Activated gamma-delta T cell treated with anti-CD3 and anti-CD28 coated beads, Interleukin-2, amount 50 U/mL, for 16 hours (primary cell): Measurements from ENCODE around the gene MCF2L2.
"Not testable (repeated sequence)": the region's sequence is repeated elsewhere in the genome, so short reads cannot be mapped to it uniquely, and the experiment has no call there.

Source experiments
- DNase-seq: peaks from one replicate; pipeline ENCODE4 v3.0.0-alpha.2; 2020; ENCODE audit warnings: low read depth

MCF2L2 gene

DNA sequence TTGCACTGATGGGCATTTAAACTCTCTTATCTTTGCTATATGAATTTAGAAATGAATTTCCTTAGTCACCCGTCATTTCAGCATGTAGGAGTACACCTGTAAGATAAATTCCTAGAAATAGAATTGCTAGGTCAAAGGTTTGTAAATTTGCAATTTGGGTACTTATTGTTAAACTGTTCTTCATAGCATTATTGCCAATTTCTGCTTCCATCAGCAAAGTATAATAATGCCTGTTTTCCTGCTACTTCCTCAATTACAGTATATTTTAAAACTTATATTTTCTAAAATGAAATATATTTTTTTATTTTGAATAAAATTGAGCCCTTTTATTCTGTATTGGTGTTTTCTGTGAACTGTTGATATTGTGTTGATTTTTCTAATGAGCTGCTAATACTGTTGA lies 16.3 kb upstream of the MCF2L2 start:
- DNase-seq: no peak

DNA sequence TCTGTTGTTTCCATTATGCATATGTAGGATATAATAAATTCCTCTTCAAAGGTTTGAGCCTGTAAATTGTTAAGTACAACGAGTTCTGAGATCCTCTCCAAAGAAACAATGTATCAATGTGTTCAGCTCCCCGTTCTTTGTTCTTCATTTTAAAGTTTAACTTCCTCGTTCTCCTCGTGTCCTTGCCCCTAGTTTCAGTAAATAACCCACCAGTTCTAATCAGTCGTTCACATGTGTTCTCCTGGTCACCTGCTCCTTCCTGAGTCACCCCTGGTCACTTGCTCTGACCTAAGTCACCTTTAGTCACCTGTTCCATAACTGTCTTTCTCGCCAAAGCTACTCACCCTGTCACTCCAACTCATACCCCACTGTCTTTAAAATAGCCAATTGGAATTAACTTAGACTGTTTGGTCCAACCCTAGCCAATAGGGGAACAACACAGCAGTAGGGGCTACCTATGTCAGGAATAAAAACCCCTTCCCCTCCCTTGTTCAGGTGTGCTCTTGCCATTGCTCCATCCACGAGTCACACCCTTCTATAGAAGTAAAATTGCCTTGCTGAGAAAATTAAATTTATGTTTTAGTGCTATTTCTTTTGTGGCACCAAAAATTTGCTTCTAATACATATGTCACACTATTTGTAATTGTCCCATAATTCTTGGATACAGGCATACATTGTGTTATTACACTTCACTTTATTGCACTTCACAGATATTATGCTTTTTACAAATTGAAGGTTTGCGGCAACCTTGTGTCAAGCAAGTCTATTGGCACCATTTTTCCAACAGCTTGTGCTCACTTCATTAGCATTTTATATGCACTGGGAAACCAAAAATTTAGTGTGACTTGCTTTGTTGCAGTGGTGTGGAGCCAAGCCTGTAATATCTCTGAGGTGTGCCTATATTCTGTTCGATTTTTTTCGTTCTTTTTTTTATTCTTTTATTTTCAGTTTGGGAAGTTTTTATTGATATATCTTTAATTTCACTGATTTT lies 15.3 kb upstream of the MCF2L2 start:
- DNase-seq: no peak

DNA sequence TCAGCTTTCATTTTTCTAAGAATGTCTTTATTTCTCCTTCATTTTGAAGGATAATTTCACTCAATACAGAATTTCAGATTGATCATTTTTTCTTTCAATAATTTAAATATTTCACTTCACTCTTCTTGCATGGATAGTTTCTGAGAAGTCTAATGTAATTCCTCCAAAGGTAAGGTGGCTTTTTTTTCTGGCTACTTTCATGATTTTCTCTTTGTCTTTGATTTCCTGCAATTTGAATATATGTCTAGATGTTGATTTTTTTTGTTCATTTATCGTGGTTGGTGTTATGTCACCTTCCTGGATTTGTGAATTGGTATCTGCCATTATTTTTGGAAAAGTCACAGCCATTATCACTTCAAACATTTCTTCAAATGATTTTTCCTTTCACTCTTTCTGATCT lies 14.6 kb upstream of the MCF2L2 start:
- no peak for DNase-seq

DNA sequence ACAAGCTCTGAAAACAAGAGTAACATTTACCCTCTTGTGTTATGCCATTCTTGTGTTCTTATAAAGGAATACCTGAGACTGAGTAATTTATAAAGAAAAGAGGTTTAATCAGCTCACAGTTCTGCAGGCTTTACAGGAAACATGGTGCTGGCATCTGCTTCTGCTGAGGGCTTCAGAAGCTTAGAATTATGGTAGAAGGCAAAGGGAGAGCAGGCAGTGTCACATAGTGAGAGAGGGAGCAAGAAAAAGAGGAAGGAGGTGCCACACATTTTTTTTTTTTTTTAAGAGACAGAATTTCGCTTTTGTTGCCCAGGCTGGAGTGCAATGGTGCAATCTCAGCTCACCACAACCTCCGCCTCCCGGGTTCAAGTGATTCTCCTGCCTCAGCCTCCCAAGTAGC lies 12.1 kb upstream of the MCF2L2 start:
- DNase-seq: not testable (repeated sequence)

DNA sequence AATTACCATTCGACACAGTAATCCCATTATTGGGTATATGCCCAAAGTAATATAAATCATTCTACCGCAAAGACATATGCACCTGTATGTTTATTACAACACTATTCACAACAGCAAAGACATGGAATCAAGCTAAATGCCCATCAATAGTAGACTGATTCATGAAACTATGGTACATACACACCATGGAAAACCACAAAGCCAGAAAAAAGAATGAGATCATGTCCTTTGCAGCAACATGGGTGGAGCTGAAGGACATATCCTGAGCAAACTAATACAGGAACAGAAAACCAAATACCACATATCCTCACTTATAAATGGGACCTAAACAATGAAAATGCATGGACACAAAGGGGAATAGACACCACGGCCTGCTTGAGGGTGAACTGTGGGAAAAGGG lies 11.1 kb upstream of the MCF2L2 start:
- no peak for DNase-seq

DNA sequence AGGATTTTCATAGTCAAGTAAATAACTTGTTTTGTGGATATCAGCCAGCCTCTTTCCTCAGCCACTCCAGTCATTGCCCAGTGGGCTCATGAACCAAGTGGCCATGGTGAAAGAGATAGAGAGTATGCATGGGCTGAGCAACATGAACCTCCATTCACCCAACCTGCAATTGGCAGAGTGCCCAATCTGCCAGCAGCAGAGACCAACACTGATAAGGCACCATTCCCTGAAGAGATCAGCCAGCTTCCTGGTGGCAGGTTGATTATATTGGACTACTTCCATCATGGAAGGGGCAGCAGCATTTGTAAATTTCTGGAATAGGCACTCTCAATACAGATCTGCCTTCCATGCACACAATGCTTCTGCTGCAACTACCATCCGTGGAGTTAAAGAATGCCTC lies 10.3 kb upstream of the MCF2L2 start:
- no peak for DNase-seq

DNA sequence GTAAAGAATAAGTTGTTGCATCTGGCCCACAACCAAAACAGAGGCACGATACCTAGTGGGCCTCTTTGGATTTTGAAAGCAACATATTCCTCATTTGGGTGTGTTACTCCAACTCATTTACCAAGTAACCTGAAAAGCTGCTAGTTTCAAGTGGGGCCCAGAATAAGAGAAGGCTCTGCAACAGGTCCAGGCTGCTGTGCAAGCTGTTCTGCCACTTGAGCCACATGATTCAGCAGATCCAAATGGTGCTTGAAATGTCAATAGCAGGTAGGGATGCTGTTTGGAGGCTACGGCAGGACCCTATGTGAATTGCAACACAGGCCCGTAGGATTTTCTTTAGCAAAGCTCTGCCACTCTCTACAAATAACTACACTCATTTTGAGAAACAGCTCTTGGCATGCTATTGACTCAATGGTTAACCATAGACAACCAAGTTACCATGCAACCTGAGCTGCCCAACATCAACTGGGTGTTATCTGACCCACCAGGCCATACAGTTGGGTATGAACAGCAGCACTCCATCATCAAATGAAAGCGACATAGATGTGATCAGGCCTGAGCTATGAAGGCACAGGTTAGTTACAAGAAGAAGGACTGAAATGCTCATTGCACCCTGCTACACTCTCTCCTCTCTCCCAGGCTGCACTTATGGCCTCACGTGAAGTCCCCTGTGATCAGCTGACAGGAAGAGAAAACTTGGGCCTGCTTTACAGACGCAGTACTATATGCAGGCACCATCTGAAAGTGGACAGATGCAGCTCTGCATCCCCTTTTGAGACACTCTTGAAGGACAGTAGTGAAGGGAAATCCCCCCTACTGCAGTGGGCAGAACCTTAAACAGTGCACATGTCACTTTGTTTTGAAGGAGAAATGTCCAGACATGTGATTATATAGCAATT lies 9.5 kb upstream of the MCF2L2 start:
- DNase-seq: no peak

DNA sequence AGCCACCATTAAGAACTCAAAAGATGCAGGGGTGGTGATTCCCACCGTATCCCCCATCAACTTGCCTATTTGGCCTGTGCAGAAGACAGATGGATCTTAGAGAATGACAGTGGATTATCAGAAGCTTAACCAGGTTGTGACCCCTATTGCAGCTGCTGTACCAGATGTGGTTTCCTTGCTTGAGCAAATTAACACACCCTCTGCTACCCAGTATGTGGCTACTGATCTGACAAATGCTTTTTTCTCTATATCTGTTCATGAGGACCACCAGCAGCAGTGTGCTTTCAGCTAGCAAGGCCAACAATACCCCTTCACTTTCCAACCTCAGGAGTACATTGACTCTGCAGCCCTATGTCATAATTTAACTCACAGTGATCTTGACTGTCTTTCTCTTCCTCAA lies 8.6 kb upstream of the MCF2L2 start:
- no peak for DNase-seq

DNA sequence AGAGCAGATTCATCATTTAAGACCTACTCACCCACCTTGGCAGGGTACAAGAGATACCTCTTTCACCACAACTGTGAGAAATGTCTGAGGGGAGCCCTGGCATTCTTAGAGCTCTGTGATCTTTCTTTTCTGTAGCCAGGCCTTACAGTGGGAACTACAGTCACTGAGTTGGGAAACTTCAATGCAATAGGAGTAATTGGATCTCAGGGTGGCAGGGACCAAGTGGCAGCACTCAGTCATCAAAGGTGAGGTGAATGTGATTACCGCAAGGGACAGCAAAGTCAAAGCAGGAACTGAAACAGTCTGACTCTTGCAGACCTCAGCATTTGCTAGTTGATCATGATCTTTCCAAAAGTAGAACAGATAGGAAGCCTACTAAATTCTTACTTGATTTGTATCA lies 7.2 kb upstream of the MCF2L2 start:
- DNase-seq: no peak

DNA sequence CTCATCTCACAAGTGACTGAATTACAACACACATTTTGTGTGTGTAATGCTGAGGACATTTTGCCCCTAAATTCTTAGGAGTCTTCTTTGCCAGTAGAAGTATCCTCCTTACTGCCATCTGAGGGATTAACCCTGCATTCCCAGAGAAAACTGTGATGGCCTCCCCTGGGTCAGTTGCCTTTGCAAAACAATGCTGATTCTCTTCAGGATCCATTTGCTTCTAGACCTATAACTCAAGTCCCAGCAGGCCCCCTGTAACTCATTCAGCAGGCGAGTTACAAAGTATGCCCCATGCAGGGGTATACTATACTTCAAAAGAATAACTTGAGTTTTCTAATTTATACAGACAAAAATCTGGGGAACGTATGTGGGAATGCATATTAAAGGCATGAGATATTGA lies 6.6 kb upstream of the MCF2L2 start:
- DNase-seq: no peak

DNA sequence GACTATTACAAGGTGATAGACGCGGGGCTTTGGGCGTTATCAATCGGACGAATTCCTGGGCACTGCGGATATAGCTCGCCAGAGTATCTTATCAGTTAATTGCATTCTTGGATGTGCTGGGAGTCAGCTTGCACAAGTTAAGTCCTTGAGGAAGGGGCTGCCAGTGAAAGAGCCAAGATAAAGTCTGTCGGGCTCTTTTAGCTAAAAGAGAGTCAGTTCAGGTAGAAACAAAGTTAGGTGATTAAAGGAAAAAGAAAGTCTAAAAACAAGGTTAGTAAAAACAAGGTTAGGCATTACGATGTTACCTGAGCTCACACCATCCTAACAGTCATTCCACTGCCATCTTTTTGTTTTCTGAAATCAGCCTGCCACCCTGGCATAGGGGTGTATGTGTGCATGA lies 6.1 kb upstream of the MCF2L2 start:
- no peak for DNase-seq

DNA sequence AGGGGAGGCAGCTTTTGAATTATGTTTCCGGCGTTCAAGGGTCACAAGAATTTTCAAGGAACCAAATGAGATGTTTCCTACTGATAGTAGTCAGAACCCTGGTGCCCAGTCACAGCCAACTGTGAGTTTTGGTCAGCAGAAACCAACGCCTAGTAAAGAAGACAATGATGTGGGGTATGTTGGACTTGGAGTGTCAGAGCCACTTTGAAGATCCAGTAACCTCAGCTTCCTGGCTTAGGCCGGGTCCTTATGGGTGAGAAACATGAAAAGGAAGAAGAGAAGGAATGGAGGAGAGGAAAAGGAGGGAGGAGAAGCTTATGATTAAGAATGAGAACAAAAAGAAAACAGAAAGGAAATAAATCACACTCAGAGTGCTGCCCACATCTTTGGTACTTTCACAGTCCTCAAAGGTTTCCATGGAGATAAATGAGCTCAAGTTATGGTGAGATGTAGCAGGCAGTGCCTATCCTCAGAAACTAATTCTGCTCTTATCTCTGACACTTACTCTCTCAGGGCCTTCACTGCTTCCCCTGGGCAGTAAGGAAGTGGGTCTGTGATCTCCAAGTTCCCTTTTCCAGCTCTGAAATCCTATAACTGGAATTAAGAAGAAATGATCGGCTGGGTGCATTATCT lies 2.0 kb upstream of the MCF2L2 start:
- DNase-seq: no peak

DNA sequence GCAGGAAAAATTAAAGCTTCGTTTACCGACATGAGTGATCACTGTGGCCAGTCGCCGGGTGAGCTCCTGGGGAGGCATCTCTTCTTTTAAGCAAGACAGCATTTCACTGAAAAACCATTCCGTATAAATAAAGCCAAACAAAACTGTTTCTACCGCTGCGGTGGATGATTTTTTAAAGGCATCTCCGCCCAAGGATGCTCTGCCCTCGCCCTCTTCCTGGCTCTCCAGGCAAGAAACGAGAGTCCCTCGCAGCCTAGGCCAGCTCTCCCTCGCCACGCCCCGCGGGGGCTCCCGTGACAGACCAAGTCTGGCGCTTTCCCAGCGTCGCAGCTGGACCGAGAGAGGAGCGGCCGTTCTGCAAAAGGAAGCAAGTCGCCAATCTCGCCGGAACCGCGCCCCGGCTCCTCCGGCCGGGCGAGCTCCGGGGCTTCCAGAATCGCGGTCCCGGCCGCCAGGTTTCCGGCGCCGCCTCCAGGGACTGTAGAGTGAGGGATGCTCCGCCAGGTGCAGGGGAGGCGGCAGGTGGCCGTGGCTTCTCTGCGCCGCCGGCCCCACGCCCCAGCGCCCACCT lies 458 bp downstream of the MCF2L2 start:
- DNase-seq: peak; percentile 3

DNA sequence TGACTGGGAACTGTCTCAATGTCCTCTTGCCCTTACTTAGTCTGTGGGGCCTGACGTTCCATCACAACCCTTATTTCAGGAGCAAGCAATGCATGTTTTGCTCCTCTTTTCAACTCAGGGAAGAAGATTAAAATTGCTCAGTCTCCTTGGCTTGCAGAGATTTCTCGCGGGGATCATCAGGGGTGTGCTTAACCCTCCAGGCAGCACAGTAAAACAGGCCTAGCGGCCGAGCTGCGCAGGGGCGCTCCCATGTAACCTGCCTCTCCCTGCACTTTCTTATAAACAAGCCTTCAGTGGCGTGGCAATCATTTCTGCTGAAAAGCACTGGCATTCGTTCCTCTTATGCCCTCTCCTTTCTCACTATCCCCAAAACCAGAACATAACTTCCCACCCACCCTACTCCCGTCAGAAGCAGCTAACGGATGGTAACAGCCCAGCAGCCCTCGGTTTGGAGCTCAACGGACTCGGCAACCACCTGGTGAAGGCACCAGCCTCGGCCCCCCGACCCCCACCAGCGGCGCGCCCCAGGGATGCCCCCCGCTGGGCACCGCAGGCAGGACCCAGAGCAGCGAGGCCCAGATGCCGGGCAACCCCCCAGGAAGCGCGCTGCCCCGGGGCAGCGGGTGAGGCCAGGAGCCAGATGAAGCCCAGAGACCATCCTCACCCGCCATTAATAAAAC lies 1.1 kb downstream of the MCF2L2 start:
- no peak for DNase-seq

DNA sequence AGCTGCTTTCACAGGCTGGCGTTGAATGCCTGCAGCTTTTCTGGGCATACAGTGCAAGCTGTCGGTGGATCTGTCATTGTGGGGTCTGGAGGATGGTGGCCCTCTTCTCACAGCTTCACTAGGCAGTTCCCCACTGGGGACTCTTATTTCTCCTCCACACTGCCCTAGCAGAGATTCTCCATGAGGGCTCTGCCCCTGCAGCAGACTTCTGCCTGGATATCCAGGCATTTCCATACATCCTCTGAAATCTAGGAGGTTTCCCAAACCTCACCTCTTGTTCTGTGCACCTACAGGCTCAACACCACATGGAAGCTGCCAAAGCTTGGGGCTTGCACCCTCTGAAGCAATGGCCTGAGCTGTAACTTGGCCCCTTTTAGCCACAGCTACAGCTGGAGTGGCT lies 9.6 kb downstream of the MCF2L2 start:
- not testable (repeated sequence) for DNase-seq

DNA sequence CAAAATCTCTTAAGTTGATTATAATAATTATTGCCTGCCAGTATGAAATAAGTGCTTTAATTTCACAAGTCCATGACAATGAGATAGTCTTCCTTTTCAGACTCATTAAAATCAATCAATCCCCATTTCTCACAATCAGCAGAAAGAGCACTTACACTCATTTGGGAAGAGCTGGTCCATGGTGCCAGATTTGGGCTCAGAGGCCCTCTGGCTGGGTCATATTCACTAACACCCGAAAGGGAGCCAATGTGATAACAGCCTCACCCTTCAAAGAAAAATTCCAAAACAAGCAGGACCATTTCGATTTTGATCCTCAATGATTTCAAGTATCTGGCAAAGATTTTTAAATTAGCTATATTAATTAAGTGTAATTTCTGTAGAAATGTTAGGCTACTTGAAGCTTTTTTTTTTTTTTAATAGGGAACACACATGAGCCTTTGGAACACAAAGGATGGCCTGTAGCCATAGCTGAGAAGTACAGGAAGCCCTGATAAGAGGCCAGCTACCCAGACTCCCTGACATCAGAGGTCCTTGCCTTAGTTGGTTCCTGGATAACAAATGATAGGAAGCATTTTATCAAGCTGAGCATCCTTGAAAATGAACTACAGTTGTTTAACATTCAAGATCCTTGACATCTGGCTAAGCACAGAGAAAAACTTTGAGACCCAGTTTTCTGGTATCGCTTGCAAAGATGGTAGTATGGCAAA lies 17.1 kb downstream of the MCF2L2 start:
- no peak for DNase-seq

DNA sequence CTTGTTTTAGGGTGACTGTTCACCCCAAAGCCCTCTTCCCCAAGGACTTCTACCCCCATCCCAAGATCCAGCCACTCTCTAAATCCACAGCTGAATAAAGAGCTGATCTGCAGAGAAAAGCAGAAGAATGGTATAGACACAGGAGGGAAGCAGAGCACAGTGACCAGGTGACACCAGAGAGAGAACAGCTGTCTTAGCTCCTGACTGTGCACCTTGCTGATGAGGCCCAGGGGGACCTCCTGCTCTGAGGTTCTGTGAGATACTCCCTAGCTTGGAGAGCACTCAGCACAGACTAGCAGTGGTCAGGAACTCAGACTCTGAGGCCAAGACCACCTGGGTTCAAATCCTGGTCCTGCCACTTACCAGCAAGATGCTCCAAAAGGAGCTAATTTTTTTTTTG lies 17.7 kb downstream of the MCF2L2 start:
- DNase-seq: no peak

DNA sequence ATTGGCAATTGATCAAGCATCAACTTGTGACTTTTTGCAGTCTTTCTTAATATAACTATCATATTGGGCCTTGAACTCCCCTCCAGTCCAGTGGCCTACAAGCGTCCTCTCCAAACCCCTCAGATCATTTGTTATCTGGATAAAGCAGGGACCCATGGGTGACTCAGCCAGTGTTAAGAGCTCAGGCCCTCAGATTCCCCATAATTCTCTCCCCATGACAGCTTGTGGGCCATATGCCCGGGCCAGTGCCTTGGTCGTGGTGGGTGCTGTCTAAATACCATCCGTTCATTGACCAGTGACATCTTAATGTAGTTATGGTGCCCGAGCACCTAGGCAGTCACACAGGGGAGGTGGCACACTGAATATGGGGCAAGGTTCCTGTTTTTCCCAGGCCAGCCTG lies 18.1 kb downstream of the MCF2L2 start:
- DNase-seq: no peak

DNA sequence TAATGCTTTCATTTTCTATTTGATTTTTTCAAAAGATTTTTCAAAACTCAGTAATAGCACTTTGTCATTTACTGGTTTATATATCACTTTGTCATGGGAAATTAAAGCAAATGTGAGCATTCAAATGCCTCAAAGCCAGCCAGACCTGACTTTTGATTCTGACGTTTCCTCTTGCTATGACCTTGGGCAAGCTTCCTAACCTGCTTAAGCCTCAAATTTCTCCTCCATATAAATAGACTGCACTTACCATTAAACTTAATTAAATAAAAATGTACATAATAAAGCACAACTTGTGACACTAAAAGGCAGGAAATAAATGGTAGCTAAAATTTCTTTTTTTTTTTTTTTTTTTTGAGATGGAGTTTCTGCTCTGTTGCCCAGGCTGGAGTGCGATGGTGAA lies 19.2 kb downstream of the MCF2L2 start:
- no peak for DNase-seq

DNA sequence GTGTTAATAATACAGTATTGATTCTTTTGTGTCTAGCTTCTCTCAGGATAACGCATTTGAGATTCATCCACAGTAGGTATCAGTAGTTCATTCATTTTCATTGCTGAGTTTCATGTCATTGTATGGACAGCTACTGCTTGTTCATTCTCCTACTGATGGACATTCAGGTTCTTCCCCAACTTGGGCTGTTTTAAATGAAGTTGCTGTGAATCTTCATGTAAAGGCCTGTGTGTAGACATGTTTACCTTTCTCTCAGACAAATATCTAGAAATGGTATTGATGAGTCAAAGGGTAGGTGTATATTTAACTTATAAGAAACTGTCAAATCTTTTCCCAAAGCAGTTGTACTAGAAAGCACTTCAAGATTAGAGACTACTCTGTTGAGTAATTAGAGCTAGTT lies 26.7 kb downstream of the MCF2L2 start:
- DNase-seq: no peak

DNA sequence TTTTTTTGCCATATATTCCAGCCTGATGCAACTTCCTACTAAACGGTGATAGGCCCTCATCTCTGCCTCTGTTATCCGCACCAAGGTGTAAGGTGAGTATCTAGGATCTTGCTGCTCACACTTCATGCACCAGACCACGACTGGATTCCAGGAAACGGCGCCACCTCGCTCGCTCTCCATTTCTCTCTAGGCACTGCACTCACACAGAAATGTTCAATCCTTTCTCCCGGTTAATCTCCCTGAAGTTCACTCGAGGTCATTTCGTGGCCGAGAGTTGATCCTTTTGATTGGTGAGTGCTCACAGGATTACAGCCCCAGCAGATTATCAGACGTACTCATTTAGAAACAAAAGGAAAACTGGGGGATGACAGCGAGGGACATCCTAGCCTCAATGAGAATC lies 28.1 kb downstream of the MCF2L2 start:
- no peak for DNase-seq
